ENCODE measurements around the gene PTGDS. TPM values are rescaled to one million over a fixed set of nuclear protein-coding genes. Genes with fewer than 3 reads are reported as not detected.

Gene PTGDS
- total and polyA plus RNA-seq, 4 donors: 304 to 6,990 (median 1,953) TPM

DNA sequence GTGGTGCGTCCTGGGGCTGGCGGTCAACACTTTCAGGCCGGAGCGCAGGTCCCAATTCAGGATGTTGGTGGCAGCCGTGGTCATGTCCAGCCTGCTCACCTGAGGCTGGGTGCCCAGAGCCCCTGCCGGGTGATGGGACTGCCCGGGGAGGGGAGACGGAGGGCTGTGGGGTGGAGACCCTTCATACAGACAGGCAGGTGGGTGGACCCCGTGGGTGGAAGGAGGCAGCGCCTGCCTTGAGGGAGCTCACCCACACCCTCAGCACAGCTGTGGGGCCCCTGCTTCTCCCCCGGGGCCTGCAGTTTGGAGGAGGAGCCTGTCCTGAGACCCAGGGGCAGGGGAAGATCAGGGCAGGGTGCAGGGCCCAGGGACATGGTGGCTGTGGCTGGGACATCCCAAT lies 6.9 kb upstream of the PTGDS start:
- no peak overlapping the region for H3K4me3 ChIP-seq (ENCODE audit: low read depth, low read length)
- H3K36me3 ChIP-seq (ENCODE audit: control insufficient read depth, insufficient read depth, low read length): no peaks in the 10 kb centered on the region
- peaks cover 17% of the 10 kb centered on the region for H3K4me1 ChIP-seq (ENCODE audit: control insufficient read depth, insufficient read depth, low read length)
- H3K9me3 ChIP-seq (ENCODE audit: control insufficient read depth, insufficient read depth, low read length): no peaks in the 10 kb centered on the region
- WGBS (ENCODE audit: insufficient coverage): 82% methylated on average over 6 of the region's 11 CpGs
- no peak overlapping the region for H3K27ac ChIP-seq (ENCODE audit: low read depth, low read length)
- no peak for DNase-seq (ENCODE audit: low read depth in 4 of 6, low spot score in 6 of 6)
- no peaks in the 10 kb centered on the region for H3K27me3 ChIP-seq (ENCODE audit: control insufficient read depth, insufficient read depth, low read length)

DNA sequence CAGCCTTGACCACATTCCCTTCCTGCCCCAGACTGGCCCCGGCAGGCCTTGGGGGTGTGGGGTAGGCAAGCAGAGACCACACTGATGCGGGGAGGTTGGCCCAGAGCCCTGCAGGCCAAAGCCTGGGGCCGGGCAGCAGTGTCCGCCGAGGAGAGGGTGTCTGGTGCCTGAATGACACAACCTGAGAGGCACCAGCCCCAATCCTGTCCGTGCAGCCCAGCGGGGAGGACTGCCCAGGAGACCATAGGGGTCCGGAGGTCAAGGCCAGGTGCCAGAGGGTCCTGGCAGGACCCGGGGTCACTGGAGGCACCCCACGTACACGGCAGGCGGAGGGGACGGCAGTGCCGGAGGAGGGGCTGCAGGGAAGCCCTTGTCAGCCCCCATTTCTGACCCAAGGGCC lies 5.6 kb upstream of the PTGDS start:
- 72% methylated on average over 14 of the region's 14 CpGs for WGBS (ENCODE audit: insufficient coverage)
- no peaks in the 10 kb centered on the region for H3K27me3 ChIP-seq (ENCODE audit: control insufficient read depth, insufficient read depth, low read length)
- no peak overlapping the region for H3K4me3 ChIP-seq (ENCODE audit: low read depth, low read length)
- no peak overlapping the region for H3K27ac ChIP-seq (ENCODE audit: low read depth, low read length)
- peaks cover 20% of the 10 kb centered on the region for H3K4me1 ChIP-seq (ENCODE audit: control insufficient read depth, insufficient read depth, low read length)
- DNase-seq (ENCODE audit: low read depth in 4 of 6, low spot score in 6 of 6): no peak
- H3K36me3 ChIP-seq (ENCODE audit: control insufficient read depth, insufficient read depth, low read length): no peaks in the 10 kb centered on the region
- no peaks in the 10 kb centered on the region for H3K9me3 ChIP-seq (ENCODE audit: control insufficient read depth, insufficient read depth, low read length)

DNA sequence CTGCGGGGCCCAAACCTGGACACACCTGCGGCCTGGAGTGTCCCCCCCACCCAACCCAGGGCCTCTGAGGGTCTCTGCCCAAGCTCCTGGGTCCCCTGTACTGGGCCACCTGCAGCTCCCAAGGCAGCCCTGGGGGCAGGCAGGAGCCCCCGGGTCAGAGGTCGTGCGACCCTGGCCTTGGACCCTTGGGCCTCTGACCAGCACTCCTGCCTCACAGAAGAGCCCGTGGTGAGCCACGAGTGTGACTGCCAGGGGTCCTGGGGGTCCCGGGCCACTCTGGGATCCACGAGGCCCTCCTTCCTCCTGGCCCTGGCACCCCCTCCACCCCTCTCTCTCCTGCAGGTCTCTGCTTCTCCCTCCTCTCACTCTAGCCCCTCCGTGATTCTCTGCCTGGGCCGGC lies 5.0 kb upstream of the PTGDS start:
- DNase-seq (ENCODE audit: low read depth in 4 of 6, low spot score in 6 of 6): no peak
- Histone ChIP-seq H3K4me1 (ENCODE audit: control insufficient read depth, insufficient read depth, low read length) (peaks cover 26% of the 10 kb centered on the region), H3K27me3 (ENCODE audit: control insufficient read depth, insufficient read depth, low read length) (no peaks in the 10 kb centered on the region), H3K27ac (ENCODE audit: low read depth, low read length) (no peak overlapping the region), H3K9me3 (ENCODE audit: control insufficient read depth, insufficient read depth, low read length) (no peaks in the 10 kb centered on the region), H3K36me3 (ENCODE audit: control insufficient read depth, insufficient read depth, low read length) (no peaks in the 10 kb centered on the region), H3K4me3 (ENCODE audit: low read depth, low read length) (no peak overlapping the region)
- 80% methylated on average over 11 of the region's 11 CpGs for WGBS (ENCODE audit: insufficient coverage)

DNA sequence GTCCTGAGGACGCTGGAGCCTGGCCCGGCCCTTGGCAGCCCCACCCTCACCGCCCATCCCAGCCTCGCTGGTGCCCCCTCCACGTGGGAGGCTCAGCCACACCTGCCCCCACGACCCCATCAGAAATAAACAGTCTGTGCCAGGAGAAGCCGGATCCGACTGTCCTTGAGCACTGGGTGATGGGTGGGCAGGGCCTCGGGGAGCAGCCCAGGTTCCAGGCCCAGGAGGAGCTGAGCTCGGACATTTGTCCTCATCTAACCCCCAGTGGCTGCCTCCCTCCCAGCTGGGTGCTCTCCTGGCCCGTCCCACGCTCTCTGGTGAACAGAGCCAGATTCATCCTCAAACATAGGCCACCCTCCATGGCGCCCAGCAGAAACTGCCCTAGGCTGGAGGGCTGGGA lies 4.6 kb upstream of the PTGDS start:
- Histone ChIP-seq H3K9me3 (ENCODE audit: control insufficient read depth, insufficient read depth, low read length) (no peaks in the 10 kb centered on the region), H3K27me3 (ENCODE audit: control insufficient read depth, insufficient read depth, low read length) (no peaks in the 10 kb centered on the region), H3K27ac (ENCODE audit: low read depth, low read length) (no peak overlapping the region), H3K36me3 (ENCODE audit: control insufficient read depth, insufficient read depth, low read length) (no peaks in the 10 kb centered on the region), H3K4me1 (ENCODE audit: control insufficient read depth, insufficient read depth, low read length) (peaks cover 30% of the 10 kb centered on the region), H3K4me3 (ENCODE audit: low read depth, low read length) (no peak overlapping the region)
- no peak for DNase-seq (ENCODE audit: low read depth in 4 of 6, low spot score in 6 of 6)
- WGBS (ENCODE audit: insufficient coverage): 70% methylated on average over 10 of the region's 13 CpGs

- Histone ChIP-seq H3K4me1 (ENCODE audit: control insufficient read depth, insufficient read depth, low read length) (peaks cover 37% of the 10 kb centered on the region), H3K27ac (ENCODE audit: low read depth, low read length) (no peak overlapping the region), H3K4me3 (ENCODE audit: low read depth, low read length) (no peak overlapping the region), H3K27me3 (ENCODE audit: control insufficient read depth, insufficient read depth, low read length) (no peaks in the 10 kb centered on the region), H3K36me3 (ENCODE audit: control insufficient read depth, insufficient read depth, low read length) (no peaks in the 10 kb centered on the region), H3K9me3 (ENCODE audit: control insufficient read depth, insufficient read depth, low read length) (no peaks in the 10 kb centered on the region)
- DNase-seq (ENCODE audit: low read depth in 4 of 6, low spot score in 6 of 6): no peak
- 91% methylated on average over 24 of the region's 29 CpGs for WGBS (ENCODE audit: insufficient coverage)
These were observed 3.4 kb upstream of the PTGDS start for GRCh38 chr9:136973618-136974617.

DNA sequence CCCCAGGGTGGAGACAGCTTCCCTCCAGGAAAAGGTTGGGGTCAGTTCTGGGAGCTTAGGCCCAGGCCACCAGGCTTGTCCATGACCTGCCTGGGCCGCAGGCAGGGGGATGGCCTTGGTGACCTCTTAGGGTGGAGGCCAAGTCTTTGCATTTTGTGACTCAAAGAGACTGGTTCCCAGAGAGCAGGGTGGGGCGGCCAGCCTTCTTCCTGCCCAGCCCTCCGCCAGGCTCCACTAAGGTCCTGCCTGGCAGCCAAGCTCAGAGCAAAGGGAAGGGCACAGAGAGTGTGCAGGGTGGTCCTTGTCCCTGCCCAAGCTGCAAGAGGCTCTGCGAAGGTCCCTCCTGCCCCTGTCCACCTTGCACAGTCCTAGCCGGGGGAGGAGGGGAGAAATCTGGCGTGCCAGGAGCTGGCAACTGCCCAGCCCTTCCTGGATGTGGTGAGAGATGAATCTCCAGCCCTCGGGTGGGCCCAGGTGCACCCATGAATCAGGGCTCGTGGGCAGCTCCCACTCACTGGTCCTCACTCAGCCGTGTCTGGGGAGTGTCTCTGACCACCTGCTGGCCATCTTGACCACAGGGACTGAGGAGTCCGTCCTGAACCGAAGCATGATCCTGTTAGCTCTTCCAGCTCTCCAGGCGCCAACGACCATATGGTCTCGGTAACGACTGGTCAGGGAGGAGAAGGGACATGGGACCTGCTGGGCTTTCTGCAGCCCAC lies 2.3 kb upstream of the PTGDS start:
- H3K36me3 ChIP-seq (ENCODE audit: control insufficient read depth, insufficient read depth, low read length): peaks cover 3% of the 10 kb centered on the region
- H3K27me3 ChIP-seq (ENCODE audit: control insufficient read depth, insufficient read depth, low read length): no peaks in the 10 kb centered on the region
- no peak overlapping the region for H3K27ac ChIP-seq (ENCODE audit: low read depth, low read length)
- DNase-seq (ENCODE audit: low read depth in 4 of 6, low spot score in 6 of 6): no peak
- 67% methylated on average over 15 of the region's 15 CpGs for WGBS (ENCODE audit: insufficient coverage)
- H3K4me3 ChIP-seq (ENCODE audit: low read depth, low read length): no peak overlapping the region
- H3K9me3 ChIP-seq (ENCODE audit: control insufficient read depth, insufficient read depth, low read length): no peaks in the 10 kb centered on the region
- H3K4me1 ChIP-seq (ENCODE audit: control insufficient read depth, insufficient read depth, low read length): peaks cover 47% of the 10 kb centered on the region

GRCh38 chr9:136975644-136976043 lies 1.7 kb upstream of the PTGDS start:
- WGBS (ENCODE audit: insufficient coverage): 48% methylated on average over 13 of the region's 14 CpGs
- no peak overlapping the region for H3K27ac ChIP-seq (ENCODE audit: low read depth, low read length)

GRCh38 chr9:136977649-136978072 lies 357 bp downstream of the PTGDS start:
- Histone ChIP-seq H3K4me3 (ENCODE audit: low read depth, low read length) (peak overlapping the region; percentile 46), H3K4me1 (ENCODE audit: control insufficient read depth, insufficient read depth, low read length) (peaks cover 52% of the 10 kb centered on the region), H3K9me3 (ENCODE audit: control insufficient read depth, insufficient read depth, low read length) (no peaks in the 10 kb centered on the region), H3K27ac (ENCODE audit: low read depth, low read length) (peak overlapping the region; percentile 64), H3K36me3 (ENCODE audit: control insufficient read depth, insufficient read depth, low read length) (peaks cover 3% of the 10 kb centered on the region), H3K27me3 (ENCODE audit: control insufficient read depth, insufficient read depth, low read length) (peaks cover 4% of the 10 kb centered on the region)
- 4% methylated on average over 33 of the region's 33 CpGs for WGBS (ENCODE audit: insufficient coverage)
- DNase-seq (ENCODE audit: low read depth in 4 of 6, low spot score in 6 of 6): no peak

More at GRCh38 chr9:136975644-136976043, 1.7 kb upstream of the PTGDS start:
- no peaks in the 10 kb centered on the region for H3K9me3 ChIP-seq (ENCODE audit: control insufficient read depth, insufficient read depth, low read length)
- peaks cover 3% of the 10 kb centered on the region for H3K36me3 ChIP-seq (ENCODE audit: control insufficient read depth, insufficient read depth, low read length)
- H3K4me1 ChIP-seq (ENCODE audit: control insufficient read depth, insufficient read depth, low read length): peaks cover 50% of the 10 kb centered on the region
- H3K27me3 ChIP-seq (ENCODE audit: control insufficient read depth, insufficient read depth, low read length): no peaks in the 10 kb centered on the region
- DNase-seq (ENCODE audit: low read depth in 4 of 6, low spot score in 6 of 6): peak in 1 of 6 donors; percentile 13
- H3K4me3 ChIP-seq (ENCODE audit: low read depth, low read length): no peak overlapping the region

DNA sequence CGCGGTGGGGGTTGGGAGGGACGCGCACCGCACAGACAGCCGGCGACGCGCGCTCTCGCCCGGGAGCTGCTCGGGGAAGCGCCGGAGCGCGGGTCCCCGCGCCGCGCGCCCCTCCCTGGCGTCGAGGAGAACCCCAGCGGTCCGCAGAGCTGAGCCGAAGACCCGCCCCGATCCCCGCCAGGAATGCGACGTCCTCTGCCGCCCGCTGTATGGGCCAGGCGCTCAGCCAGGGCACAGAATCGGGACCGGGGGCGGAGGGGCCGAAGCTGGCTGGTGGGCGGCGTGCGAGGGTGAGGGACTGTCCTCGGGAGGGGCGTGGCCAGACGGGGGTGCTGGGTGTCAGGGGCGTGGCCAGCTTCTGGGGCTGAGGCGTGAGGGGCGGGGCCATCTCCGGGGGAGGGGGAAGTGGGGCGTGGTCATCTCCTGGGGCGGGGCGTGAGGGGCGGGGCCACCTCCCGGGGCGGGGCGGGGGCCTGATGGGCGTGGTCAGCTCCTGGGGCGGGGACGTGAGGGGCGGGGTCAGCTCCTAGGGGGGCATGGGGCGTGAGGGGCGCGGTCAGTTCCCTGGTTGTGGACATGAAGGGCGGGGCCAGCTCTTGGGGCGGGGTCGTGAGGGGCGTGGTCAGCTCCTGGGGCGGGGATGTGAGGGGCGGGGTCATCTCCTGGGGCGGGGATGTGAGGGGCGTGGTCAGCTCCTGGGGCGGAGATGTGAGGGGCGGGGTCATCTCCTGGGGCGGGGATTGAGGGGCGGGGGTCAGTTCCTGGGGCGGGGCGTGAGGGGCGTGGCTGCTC lies 965 bp downstream of the PTGDS start:
- under 1% methylated on average over 66 of the region's 78 CpGs for WGBS (ENCODE audit: insufficient coverage)
- peaks cover 3% of the 10 kb centered on the region for H3K36me3 ChIP-seq (ENCODE audit: control insufficient read depth, insufficient read depth, low read length)
- peaks cover 52% of the 10 kb centered on the region for H3K4me1 ChIP-seq (ENCODE audit: control insufficient read depth, insufficient read depth, low read length)
- peaks cover 5% of the 10 kb centered on the region for H3K27me3 ChIP-seq (ENCODE audit: control insufficient read depth, insufficient read depth, low read length)
- H3K4me3 ChIP-seq (ENCODE audit: low read depth, low read length): peak overlapping the region; percentile 46
- H3K27ac ChIP-seq (ENCODE audit: low read depth, low read length): peak overlapping the region; percentile 64
- peak in 3 of 6 donors; percentile 15 to 79 (median 71) for DNase-seq (ENCODE audit: low read depth in 4 of 6, low spot score in 6 of 6)
- H3K9me3 ChIP-seq (ENCODE audit: control insufficient read depth, insufficient read depth, low read length): no peaks in the 10 kb centered on the region

Measured in spinal cord (tissue), 10 donors.